ENCODE data around the gene SCGB2B2.
"Not testable (repeated sequence)": the region's sequence is repeated elsewhere in the genome, so short reads cannot be mapped to it uniquely, and the experiment has no call there.

Gene SCGB2B2

GRCh38 chr19:34676697-34677385, at the start of gene SCGB2B2:
Gene SCGB2B2 (minus strand): TSS chr19:34677159. CDS start chr19:34594563, 82,596 bp downstream.
- no peak for DNase-seq

GRCh38 chr19:34725400-34725799, 48.4 kb upstream of the SCGB2B2 start:
- no peak for DNase-seq

- no peak for DNase-seq
Observed at GRCh38 chr19:34722353-34722752, 45.4 kb upstream of the SCGB2B2 start.

GRCh38 chr19:34715357-34715756, 38.4 kb upstream of the SCGB2B2 start:
- DNase-seq = no peak

- no peak for DNase-seq
Observed at GRCh38 chr19:34713262-34713637, 36.3 kb upstream of the SCGB2B2 start.

- DNase-seq = peak; percentile 47
Observed at GRCh38 chr19:34712395-34713261, 35.7 kb upstream of the SCGB2B2 start.

- DNase-seq = no peak
Observed at GRCh38 chr19:34711890-34712289, 34.9 kb upstream of the SCGB2B2 start.

GRCh38 chr19:34707661-34708060, 30.7 kb upstream of the SCGB2B2 start:
- DNase-seq = no peak

- no peak for DNase-seq
Observed at GRCh38 chr19:34692549-34692948, 15.6 kb upstream of the SCGB2B2 start.

GRCh38 chr19:34690372-34690771, 13.4 kb upstream of the SCGB2B2 start:
- DNase-seq = no peak

- DNase-seq = no peak
Observed at GRCh38 chr19:34688592-34688991, 11.6 kb upstream of the SCGB2B2 start.

- no peak for DNase-seq
Observed at GRCh38 chr19:34687348-34687747, 10.4 kb upstream of the SCGB2B2 start.

- DNase-seq = no peak
Observed at GRCh38 chr19:34686455-34686854, 9.5 kb upstream of the SCGB2B2 start.

GRCh38 chr19:34685266-34685665, 8.3 kb upstream of the SCGB2B2 start:
- DNase-seq = not testable (repeated sequence)

- no peak for DNase-seq
Observed at GRCh38 chr19:34681478-34681877, 4.5 kb upstream of the SCGB2B2 start.

GRCh38 chr19:34678421-34678820, 1.5 kb upstream of the SCGB2B2 start:
- DNase-seq = no peak

GRCh38 chr19:34678085-34678412, 1.1 kb upstream of the SCGB2B2 start:
- no peak for DNase-seq

- DNase-seq = peak; percentile 98
Observed at GRCh38 chr19:34677386-34678084, 576 bp upstream of the SCGB2B2 start, which contains the start of gene ZNF302. Gene ZNF302 (plus strand): TSS chr19:34677678. CDS start chr19:34678805, 1,127 bp downstream.

GRCh38 chr19:34675919-34676318, 1.0 kb downstream of the SCGB2B2 start:
- no peak for DNase-seq

GRCh38 chr19:34675250-34675649, 1.7 kb downstream of the SCGB2B2 start:
- DNase-seq = no peak

- no peak for DNase-seq
Observed at GRCh38 chr19:34673590-34673989, 3.4 kb downstream of the SCGB2B2 start.

GRCh38 chr19:34671972-34672371, 5.0 kb downstream of the SCGB2B2 start:
- DNase-seq = no peak

GRCh38 chr19:34669305-34669704, 7.7 kb downstream of the SCGB2B2 start:
- DNase-seq = no peak

- DNase-seq = not testable (repeated sequence)
Observed at GRCh38 chr19:34668690-34669089, 8.3 kb downstream of the SCGB2B2 start.
